Measurements from ENCODE around the gene HSPA4L.
A peak's percentile ranks its signal among the peaks of the same experiment; 100 is the strongest.

The HSPA4L gene

DNA sequence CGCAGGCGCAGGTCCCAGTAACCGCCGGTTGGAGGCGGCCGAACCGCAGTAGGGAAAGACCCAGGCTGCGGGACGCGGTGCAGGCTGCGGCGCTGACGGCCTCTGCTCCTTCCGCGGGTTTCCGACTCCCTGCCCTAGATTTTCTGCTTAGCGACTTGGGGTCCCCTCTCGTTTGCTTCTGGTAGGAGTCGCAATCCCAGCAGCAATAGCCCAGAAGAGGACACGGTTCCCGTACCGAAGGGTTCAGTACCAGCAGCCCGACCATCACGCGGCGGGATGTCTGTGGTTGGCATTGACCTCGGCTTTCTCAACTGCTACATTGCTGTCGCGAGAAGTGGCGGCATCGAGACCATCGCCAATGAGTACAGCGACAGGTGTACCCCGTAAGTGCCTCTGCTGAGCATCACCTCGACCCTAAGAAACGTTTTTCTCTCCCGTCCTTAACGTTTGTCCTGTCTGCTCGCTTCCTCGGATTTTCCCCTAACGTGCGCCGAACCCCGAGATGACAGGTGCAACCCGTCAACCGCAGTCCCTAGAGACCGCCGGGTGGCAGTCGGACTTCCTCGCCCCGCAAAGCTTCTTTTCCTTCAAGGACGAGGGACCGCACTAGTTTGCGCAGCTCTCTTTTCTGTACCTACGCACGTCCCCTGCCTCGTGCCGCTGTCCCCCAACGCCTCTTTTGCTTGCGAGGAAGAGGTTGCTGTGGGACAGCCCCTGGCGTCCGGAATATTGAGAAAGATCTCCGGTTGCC, at the start of gene HSPA4L:
Gene HSPA4L (plus strand): TSS at position 48 of the 751 bp plus-strand sequence. CDS start 229 bp downstream, at position 277.
- no peak for FAIRE-seq

DNA sequence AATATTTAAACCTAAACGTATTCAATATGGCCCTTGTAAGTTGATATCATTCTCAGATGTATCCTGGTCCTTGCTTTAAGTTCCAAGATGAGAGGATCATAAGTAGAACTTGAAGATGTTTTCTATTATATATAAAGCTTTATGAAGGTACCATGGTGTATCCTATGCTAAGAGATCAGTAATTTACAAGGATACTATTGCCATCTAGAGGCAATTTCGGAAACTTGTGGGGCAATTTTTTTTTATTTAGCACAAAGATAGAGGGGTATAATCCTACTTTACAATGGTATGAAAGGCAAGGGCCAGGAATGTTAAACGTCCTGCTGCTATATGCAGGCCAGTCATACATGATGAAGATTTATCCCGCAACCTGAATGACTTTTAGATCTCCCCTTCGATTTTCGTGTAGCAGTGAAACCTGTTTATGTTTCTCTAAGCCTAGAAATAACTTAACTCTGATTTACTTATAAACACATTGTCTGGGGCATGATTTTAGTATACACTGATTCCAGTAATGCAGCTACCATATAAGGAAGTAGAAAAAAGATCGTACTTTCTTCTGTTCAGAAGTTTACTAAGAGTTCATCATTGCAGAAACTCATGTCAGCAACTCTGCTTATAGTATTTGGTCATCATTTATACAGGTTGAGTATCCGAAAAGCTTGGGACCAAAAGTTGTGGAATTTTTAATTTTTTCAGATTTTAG, 49.3 kb upstream of the HSPA4L start:
- peak; percentile 21 for FAIRE-seq

DNA sequence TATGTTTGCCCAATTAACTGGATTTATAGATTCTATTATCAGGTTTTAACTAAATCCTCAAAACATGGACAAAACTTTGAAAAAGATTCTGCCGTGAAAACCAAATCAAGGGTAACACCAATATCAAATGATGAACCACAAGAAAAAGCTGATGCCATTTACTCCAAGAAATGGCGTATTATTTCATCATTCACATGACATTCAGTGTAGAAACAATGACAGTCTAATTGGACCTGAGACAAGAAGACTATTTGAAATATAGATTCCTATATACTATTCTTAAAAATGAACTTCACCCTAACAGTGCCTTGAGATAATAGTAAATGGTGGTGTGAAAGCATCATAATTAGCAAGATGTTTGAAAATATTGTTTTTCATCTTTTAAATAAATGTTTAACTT, 47.1 kb upstream of the HSPA4L start:
- FAIRE-seq, result no peak

DNA sequence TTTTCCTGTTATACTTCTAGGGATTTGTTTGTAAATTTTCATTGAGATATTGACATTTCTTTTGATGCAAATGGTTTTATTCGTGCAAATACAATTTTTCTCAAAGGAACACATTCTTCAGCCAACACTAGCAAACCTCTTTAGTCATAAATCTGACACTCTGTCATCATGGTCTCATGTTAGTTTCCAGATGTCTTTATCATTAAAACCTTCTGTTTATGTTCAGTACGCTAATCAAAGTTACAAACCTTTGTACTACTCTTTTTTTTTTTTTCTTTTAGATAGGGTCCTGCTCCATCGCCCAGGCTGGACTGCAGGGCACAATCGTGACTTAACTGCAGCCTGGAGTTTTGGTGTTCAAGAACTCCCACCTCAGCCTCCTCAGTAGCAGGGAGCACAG, 44.8 kb upstream of the HSPA4L start:
- FAIRE-seq, result no peak

DNA sequence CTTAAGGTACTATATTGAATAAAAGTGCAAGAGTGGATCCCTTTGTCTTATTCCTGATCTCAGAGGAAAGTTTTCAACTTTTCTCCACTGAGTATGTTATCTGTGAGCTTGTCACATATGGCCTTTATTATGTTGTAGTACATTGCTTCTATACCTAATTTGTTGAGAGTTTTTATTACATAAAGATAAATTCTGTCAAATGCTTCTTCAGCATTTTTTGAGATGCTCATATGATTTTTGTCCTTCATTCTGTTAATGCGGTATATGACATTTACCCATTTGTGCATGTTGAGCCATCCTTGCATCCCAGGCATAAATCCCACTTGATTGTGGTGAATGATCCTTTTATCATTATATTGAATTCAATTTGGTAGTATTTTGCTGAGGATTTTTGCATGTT, 40.9 kb upstream of the HSPA4L start:
- no peak for FAIRE-seq

DNA sequence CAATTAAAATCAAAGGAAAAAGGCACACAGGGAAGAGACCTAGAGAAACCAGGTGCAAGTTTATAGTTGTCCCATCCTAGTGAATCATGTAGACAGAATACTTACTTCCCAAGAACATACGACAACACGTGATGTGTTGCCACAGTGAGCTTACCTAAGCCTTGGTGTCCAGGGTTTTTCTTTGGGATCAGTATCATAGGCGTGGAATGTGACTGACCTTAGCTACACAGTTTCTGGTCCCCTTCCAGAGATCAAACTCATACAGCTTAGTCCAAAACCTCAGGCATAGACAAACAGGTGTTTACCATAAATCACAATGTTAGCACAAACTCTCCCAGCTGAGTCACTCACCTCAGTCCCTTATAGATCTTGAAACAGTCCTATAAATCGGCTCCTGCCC, 34.2 kb upstream of the HSPA4L start:
- no peak for FAIRE-seq

DNA sequence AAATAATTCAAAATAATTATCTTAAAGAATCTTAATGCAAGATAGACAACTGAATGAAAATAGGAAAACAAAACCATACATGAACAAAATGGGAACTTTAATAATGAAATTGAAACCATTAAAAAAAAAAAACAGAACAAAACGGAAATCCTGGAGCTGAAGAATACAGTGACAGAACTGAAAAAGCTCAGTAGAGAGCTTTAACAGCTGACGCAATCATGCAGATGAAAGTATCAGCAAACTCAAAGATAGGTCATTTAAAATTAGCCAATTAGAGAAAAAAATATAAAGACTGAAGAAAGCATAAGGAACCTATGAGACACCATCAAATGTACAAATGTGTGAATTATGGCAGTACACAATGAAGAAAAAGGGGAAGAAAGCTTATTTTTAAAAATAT, 33.2 kb upstream of the HSPA4L start:
- FAIRE-seq, result no peak

DNA sequence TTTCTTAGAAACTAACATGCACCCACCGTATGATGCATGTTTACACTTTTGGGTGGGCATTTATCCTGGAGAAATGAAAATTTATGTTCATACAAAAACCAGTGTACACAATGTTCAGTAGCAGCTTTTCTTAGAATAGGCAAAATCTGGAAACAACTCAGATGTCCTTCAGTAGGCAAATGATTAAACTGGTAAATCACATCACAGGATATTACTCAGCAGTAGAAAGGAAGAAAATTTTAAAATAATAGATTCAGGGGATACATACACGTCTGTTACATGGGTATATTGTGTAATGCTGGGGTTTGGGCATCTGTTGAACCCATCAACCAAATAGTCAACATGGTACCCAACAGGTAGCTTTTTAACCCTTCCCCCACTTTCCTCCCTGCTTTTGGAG, 25.2 kb upstream of the HSPA4L start:
- FAIRE-seq, result no peak

DNA sequence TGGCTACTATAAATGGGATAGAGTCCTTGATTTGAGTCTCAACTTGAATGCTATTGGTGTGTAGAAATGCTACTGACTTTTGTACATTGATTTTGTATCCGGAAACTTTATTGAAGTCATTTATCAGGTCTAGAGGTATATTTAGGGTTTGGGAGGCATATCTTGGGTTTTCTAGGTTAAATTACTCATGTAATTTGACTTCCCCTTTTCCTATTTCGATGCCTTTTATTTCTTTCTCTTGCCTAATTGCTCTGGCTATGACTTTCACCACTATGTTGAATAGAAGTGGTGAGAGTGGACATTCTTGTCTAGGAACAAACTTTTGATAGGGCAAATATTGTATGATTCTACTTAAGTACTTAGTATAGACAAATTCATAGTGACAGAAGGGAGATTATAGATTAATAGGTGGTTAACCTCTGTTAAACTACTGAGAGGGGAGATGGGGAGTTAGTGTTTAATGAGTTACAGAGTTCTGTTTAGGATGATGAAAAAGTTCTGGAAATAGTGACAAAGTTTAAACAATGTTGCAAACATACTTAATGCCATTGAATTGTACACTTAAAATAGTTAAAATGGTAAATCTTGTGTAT, 22.8 kb upstream of the HSPA4L start:
- no peak for FAIRE-seq

DNA sequence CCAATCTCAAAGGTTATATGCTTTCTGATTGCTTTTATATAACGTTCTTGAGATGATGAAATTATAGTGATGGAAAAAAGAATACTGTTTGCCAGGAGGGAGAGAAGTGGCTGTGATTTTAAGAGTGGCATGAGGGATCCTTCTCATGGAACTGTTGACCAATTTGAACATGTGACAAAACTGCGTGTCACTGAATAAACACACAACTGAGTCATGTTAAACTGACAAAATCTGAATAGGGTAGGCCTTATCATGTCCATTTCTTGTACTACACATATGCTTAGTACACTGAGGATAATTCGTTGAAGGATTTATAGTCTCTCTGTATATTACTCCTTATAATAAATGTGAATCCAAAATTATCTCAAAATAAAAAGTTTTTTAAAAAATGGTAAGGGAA, 22.2 kb upstream of the HSPA4L start:
- no peak for FAIRE-seq

DNA sequence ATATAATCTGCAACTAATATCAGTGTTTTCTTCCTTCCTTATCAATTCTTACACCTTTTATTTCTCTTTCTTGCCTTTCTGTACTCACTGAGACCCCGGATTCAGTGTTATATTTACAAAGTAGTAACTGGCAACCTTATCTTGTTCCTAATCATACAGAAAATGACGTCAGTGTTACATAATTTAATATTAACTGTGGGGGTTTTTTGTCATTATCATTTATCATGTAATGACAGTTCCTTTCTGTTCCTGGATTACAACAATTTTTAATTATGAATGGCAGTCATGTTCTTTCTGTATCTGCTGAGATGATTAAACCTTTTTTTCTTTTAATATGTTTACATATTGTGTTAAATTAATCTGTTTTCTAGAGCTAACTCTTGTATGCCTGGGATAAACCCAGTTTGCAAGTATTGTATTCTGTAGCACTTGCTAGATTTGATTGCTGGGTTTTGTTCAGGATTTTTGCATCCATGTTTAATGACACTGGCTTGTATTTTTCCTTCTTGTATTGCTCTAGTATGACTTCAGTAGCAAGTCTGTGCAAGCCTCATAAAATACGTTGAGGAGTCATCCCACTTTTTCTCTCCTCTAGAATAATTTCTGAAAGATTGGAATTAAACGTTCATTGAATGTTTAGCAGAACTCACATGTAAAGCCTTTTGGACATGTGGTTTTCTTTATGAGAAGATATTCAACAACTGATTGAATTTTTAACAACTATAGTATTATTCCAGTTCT, 10.4 kb upstream of the HSPA4L start:
- no peak for FAIRE-seq

DNA sequence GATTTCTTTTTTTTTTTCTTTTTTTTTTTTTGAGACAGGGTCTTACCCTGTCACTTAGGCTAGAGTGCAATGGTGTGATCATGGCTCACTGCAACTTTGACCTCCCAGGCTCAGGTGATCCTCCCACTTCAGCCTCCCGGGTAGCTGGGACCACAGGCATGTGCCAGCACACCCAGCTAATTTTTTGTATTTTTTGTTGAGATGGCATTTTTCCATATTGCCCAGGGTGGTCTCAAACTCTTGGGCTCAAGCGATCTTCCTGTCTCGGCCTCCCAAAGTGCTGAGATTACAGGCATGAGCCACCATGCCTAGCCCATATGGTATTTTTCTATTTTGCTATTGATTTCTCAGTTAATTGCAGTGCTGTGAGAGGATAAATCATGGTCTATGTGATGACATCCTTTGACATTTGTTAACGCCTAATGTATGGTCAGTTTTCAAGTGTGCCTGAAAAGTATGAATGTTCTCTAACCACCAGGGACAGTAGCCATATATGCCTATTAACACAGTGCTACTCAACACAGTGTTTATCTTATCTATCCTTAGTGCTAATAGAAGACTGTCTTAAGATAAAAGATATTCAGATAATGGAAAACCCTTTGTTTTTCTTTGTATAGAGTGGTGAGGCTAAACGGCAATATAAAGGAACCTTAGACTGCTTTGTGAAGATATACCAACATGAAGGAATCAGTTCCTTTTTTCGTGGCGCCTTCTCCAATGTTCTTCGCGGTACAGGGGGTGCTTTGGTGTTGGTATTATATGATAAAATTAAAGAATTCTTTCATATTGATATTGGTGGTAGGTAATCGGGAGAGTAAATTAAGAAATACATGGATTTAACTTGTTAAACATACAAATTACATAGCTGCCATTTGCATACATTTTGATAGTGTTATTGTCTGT, 9.1 kb upstream of the HSPA4L start:
- FAIRE-seq, result no peak

DNA sequence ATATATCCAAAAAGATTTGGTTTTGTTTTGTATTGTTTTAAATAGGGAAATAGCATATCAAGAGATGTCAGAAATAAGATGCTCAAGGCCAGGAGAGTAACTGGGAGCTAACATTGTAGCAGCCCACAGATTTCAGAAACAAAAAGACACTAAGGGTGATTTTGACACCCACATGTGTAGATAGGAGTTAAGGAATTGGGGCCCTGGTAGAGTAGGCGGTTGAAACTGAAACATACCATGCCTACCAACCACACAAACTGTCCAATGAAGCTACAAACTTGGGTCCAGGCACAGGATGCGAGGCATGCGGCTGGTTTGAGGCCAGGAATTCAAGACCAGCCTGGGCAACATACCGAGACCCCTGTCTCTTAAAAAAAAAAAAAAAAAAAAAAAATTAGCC, 6.3 kb upstream of the HSPA4L start:
- no peak for FAIRE-seq

DNA sequence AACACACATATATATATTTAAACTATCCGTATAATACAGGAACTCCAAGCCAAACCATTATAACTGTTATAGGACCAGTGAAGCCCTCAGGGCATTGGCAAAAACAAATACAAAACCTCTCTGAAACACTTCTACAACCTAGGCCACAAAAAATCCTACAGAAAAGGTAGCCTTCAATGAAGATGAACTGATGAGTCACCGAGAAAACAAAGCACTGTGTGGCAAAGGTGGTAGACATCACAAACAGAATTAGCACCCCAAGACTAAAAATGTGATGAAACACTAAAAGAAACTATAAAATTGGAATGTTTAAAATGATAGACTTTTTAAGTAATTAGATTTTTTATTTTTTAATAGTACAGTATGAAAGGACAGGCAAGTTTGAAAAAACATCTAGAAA, 5.5 kb upstream of the HSPA4L start:
- FAIRE-seq, result no peak

DNA sequence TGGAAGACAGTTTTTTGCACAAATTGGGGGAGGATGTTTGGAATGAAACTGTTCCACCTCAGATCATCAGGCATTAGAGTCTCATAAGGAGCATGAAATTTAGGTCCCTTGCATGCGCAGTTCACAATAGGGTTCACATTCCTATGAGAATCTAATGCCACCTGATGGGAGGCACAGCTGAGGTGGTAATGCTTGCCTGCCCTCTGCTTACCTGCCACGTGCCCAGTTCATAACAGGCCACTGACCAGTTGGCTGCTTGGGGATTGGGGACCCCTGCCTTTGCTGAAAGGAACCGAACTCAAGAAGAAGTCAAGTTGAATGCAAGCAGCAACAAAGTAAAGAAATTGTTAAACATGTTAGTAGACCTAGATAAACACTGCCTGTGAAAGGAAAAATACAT, 4.6 kb upstream of the HSPA4L start:
- FAIRE-seq, result no peak

DNA sequence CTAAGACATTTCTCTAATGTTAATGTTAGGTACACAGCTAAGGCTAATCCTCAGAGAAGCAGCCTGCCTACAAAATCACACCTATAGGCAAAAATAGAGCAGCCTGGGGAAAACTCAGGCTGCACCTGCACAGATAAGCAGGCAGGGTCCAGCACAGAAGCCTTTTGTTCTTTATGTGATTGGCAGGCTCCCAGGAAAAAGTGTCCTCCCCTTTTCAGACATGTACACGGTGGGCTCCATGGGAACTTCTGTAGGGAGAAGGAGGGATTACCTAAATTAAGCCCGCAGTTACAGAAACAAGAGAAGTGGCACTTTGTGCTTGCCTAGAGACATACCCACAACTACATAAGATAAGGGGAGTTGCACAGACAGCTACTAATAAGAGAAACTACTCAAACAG, 4.0 kb upstream of the HSPA4L start:
- FAIRE-seq, result no peak

DNA sequence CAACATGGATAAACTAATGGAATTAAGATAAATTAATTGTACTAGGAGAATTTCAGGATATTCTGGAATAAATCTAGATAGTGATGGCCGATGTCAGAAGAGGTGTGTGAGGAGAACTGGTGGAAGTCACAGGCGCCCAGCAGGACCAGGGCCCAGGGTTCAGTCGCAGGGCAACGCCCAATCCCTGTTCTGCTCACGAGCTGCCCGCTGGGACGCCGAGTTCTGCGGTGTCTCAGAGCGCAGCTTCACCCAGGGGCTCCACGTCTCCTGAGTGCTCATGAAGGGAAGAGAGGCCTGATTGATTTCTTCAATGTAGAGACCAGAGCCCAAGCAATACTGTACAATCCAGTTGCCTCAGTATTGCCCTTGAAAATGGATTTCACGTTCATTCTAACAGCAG, 1.5 kb upstream of the HSPA4L start:
- no peak for FAIRE-seq

DNA sequence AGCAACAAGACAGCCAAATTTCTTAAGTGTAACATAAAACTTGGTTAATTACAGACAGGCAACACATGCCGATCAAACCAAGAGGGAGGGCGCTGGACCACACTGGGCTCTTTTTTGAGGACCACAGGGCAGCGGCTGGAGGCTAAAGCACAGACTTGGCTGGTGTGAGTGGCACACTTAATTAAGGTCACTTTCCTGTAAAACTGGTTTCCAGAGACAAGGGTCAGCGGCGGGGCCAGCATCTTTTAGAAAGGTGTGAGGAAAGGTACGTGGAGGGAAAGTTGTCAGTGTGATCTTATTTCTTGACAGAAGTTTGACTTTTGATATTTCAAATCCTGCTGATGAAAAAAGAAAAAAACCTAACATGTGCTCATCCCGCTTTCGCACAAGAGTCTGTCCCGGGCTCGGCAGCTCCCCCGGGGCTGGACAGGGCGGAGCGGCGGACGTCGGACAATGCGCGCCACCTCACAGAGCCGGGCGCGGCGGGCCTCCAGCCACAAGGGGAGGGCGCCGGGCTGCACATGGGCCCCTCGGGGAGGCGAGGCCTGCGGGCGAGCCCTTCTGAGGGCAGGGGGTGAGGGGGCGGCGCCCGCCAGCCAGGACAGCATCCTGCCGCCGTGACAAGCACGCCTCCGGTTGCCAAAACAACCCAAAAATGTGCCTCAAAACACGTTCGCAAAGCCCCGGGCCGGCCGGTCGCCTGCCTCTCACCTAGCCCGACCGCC, 660 bp upstream of the HSPA4L start:
- FAIRE-seq, result no peak

DNA sequence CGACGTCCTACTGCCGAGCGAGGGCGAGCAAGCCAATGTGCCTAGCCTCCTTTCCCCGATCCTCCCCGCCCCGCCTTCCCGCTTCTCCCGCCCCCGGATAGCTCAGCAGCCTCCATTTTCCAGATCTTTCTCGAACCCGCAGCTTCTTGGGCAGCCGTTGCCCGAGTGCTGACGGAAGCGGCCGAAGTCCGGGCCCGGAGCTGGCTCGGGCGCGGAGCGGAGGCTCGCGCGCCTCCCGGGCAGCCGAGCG, 172 bp upstream of the HSPA4L start:
- no peak for FAIRE-seq

DNA sequence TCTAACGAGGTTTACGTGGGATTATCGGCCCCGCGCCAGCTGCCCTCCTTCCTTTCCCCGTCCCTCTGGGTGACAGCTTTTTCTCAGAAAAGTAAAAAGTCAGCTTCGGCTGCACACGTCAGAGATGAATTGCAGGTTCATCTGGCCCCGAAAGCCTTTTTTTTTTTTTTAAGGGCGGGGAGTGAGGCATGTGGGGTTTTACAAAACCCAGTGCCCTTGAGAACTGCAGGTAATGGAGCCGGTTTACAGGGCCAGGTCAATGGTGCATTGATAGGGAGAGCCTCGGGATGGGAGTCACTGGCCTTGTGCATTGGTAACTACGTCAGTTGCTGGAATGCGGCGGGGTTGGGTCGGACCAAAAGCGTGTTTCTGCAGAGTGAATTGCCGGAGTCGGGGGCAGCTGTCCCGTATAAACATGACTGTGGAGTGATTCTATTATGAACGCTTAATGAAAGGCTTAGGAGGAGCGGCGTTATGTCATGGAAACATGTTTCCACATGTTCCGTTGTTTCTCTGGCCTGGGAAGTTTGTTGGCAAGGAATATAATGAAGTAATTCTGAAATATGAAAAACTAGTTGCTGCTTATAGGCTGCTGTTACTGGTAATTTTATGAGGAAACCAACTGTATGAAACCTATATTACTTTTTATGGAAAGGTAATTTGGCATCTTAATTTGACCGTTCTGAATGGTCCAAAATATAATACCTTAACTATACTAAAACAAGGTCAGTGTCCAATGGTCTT, 1.1 kb downstream of the HSPA4L start:
- no peak for FAIRE-seq
